ENCODE measurements around the gene VAC14.

The VAC14 gene

GRCh38 chr16:70687102-70687511, 113.9 kb downstream of the VAC14 start:
- DNase-seq (ENCODE audit: low read depth) = no peak
- no peak overlapping the region for H3K4me3 ChIP-seq (ENCODE audit: low read depth, low read length)
- TF ChIP-seq CTCF (IDR thresholded peaks at IDR 0.05; ENCODE audit: low read depth, low read length, missing control alignments) = no peak

GRCh38 chr16:70686376-70687101, 114.4 kb downstream of the VAC14 start:
- no peak for TF ChIP-seq CTCF (IDR thresholded peaks at IDR 0.05; ENCODE audit: low read depth, low read length, missing control alignments)
- H3K4me3 ChIP-seq (ENCODE audit: low read depth, low read length) = no peak overlapping the region
- no peak for DNase-seq (ENCODE audit: low read depth)

DNA sequence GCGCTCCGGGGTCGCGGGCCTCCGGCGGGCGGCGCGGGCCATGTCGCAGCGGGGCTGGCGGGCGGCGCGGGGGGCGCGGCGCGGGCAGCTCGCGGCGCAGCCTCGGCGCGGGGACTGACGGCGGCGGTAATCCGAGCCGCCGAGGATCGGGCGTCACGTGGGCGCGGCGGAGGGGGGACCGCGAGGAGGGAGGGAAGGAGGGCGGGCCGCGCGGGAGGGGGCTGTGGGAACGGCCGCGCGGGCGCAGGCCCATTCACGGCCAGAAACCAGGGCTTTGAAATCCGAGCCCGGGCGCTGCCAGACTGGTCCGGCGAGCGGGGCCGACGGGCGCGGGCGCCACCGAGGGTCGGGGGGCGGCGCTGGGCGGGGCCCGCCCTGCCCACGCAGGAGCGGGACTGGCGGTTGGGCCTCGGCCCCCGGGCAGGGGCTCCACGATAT, 115.0 kb downstream of the VAC14 start, which contains the start of gene MTSS2:
MTSS2 (minus strand) TSS at position 116 of the 438 bp plus-strand sequence. CDS start 262 bp downstream, outside the sequence.
- no peak for TF ChIP-seq CTCF (IDR thresholded peaks at IDR 0.05; ENCODE audit: low read depth, low read length, missing control alignments)
- no peak within 1 kb of the TSS for H3K4me3 ChIP-seq (ENCODE audit: low read depth, low read length)
- DNase-seq (ENCODE audit: low read depth) = no peak

DNA sequence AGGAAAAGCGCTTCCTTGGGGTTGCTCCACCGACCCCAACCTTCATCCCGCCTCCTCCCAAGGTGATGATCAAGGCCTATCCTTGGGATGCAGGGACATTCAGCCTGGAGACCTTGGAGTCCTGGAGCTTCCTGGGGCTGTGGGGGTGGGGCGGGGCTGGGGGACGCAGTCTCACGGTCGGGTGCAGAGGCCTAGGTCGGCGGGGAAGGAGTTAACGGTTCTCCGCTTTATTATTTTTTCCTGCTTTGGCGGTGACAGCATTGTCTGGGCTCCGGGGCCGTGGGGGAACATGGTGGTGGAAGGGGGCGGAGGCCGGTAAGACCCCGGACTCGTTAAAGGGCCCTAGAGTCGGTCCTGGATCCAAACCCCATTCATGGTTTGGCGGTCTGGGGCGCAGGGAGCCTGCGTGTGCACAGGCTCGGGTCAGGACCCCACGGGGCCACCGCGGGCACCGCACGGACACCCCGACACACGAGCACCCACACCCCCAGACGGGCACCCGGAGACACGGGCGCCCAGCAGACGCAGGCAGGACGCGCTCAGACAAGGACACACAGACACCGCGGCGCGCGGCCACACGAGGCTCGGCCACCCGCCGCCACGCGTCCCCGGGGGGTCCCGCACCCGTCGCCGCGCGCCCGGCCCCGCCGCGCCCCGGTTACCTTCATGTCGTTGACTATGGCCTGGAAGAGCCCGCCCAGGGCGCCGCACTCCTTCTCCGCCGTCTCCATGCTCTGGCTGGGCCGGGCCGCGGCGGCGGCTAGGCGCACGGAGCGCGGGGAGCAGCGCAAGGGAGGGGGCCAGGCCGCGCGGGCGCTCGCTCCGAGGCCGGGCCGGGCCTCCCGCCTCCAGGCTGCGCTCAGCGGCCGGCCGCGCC, 115.7 kb downstream of the VAC14 start:
- H3K4me3 ChIP-seq (ENCODE audit: low read depth, low read length) = no peak overlapping the region
- no peak for DNase-seq (ENCODE audit: low read depth)

GRCh38 chr16:70684146-70685060, 116.6 kb downstream of the VAC14 start:
- TF ChIP-seq CTCF (IDR thresholded peaks at IDR 0.05; ENCODE audit: low read depth, low read length, missing control alignments) = no peak
- no peak for DNase-seq (ENCODE audit: low read depth)
- no peak overlapping the region for H3K4me3 ChIP-seq (ENCODE audit: low read depth, low read length)

More for the DNA sequence above, 115.7 kb downstream of the VAC14 start:
- no peak for TF ChIP-seq CTCF (IDR thresholded peaks at IDR 0.05; ENCODE audit: low read depth, low read length, missing control alignments)

DNA sequence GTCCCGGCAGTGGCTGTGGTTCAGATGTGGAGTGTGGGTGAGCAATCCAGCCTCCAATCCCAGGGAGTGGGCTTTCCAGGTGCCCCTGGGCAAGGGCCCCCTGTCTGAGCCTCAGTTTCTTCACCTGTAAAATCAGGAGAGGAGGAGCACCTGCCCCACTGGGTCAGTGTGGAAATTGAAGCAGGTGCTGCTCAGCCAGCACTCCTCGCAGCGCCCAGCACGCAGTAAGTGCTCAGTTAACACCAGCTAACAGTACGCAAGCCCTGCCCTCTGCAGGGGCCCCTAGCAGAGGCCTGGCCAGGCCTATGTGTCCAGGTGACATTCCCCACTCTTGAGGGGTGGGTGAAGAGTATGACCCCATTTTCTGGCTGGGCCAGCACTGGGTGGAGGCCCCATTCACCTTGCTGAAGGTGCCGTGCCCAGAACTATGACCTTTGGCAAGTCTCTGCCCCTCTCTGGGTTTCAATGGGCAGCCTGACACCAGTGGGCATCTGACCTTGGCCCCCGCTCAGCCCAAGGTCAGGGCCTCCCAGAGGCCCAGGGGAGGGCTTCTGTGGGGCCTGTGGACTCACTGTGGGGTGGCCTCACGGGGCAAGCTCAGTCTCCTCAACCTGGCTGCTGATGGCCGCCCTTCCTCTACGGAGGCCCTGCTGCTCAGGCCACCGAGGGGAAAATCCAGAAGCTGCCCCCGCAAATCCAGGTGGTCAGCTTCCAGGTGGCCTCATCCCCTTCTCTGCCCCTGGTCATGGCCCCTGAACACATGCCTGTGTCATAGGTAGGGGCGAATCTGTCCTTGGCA, 117.6 kb downstream of the VAC14 start:
- no peak for DNase-seq (ENCODE audit: low read depth)
- no peak for TF ChIP-seq CTCF (IDR thresholded peaks at IDR 0.05; ENCODE audit: low read depth, low read length, missing control alignments)
- no peak overlapping the region for H3K4me3 ChIP-seq (ENCODE audit: low read depth, low read length)
